Left ventricle myocardium inferior (tissue), 1 donor: ENCODE measurements around the gene PSMB7. TPM values are rescaled to one million over a fixed set of nuclear protein-coding genes. Genes with fewer than 3 reads are reported as not detected.

Source experiments
- DNase-seq: peaks from one replicate; pipeline ENCODE4 v3.0.0-alpha.2; 2020
- H3K27ac ChIP-seq: fragments of 200-600 bp; replicated peaks from 2 replicates; pipeline ENCODE4 v1.8.0; 2021
- H3K27me3 ChIP-seq: fragments of 200-600 bp; 2 replicates; pipeline ENCODE4 v1.8.0; 2021; ENCODE audit warnings: low read depth
- H3K36me3 ChIP-seq: fragments of 200-600 bp; 2 replicates; pipeline ENCODE4 v1.8.0; 2021
- H3K4me1 ChIP-seq: fragments of 200-600 bp; 2 replicates; pipeline ENCODE4 v1.8.0; 2021
- H3K4me3 ChIP-seq: fragments of 200-600 bp; 2 replicates; pipeline ENCODE4 v1.8.0; 2021; ENCODE audit warnings: mild to moderate bottlenecking, moderate library complexity
- H3K9me3 ChIP-seq: fragments of 200-600 bp; replicated peaks from 2 replicates; pipeline ENCODE4 v1.8.0; 2021
- CTCF ChIP-seq: fragments of 200-600 bp; IDR thresholded peaks from 2 replicates; pipeline ENCODE4 v1.8.0; 2021; ENCODE audit warnings: antibody characterized with exemption, mild to moderate bottlenecking, borderline replicate concordance
- intact Hi-C: fragments of 100-400 bp; cut with micrococcal nuclease; formaldehyde crosslinking; loops from one replicate; pipeline ENCODE4 v1.11.0; 2022
- total RNA-seq: library from RNA; stranded (reverse); fragmentation: NEBNext Ultra II Directional; extraction: Animal tissue kit (Norgen Biotek cat#: 25700); gene quantifications from one replicate; pipeline ENCODE4 v1.2.1, GENCODE V29; 2021
- donor health status: DM: no; HTN: yes; CAD: no; lungs with severe emphysema.

The PSMB7 gene
- total RNA-seq, 1 donor from 2014 or later = 159 TPM

DNA sequence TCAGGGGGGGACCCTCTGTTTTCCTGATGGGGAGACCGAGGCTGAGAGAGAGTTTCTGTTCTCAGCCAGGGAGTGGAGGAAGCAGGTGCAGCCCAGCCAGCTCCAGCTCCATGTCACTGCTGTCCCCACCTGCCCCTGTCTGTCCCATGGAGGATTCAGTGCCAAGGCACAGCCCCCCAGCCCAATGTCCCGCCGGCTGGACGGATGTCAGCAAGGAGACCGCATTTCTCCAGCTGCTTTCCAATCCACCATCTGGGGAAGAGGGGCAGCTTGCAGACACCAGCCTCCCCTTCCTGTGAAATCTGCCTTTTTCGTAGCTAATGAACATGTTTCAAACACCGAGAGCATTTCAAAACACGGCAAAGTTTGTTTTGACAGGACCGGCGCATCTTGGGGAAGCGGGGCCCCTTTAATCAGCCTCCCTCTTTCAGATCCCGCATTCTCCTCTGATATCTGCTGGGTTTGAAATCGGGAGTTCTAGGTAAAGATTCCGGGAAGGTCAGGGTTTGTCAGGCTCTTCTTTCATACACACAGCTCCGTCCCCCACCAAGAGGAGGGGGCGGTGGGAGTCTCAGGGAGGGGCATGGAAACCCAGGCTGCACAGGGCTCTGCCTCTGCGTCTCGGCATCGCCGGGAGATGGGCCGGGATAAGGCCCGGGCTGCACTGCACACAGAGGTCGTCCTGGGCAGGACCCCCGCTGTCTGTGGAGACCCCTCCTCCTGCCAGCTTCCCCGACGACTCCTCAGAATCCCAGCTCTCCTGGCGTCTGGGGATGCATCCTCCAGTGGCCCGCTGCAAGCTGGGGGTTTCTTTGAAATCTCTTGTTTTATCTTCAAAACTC lies 82.7 kb downstream of the PSMB7 start:
- no peak overlapping the region for H3K4me3 ChIP-seq
- H3K36me3 ChIP-seq = peaks cover 30% of the 10 kb centered on the region
- TF ChIP-seq CTCF = no peak
- H3K27me3 ChIP-seq = no peaks in the 10 kb centered on the region
- no peak overlapping the region for H3K27ac ChIP-seq
- DNase-seq = no peak
- intact Hi-C loops = no loop called here
- peaks cover 8% of the 10 kb centered on the region for H3K9me3 ChIP-seq
- no peaks in the 10 kb centered on the region for H3K4me1 ChIP-seq

GRCh38 chr9:124331580-124331979 lies 83.7 kb downstream of the PSMB7 start:
- no peak overlapping the region for H3K4me3 ChIP-seq
- intact Hi-C loops = no loop called here
- H3K4me1 ChIP-seq = no peaks in the 10 kb centered on the region
- H3K27me3 ChIP-seq = no peaks in the 10 kb centered on the region
- no peak for TF ChIP-seq CTCF
- H3K27ac ChIP-seq = no peak overlapping the region
- no peak for DNase-seq
- H3K9me3 ChIP-seq = no peaks in the 10 kb centered on the region
- peaks cover 28% of the 10 kb centered on the region for H3K36me3 ChIP-seq

- H3K4me3 ChIP-seq = no peak overlapping the region
- H3K27ac ChIP-seq = no peak overlapping the region
Measured at GRCh38 chr9:124330011-124330697, 85.1 kb downstream of the PSMB7 start.

DNA sequence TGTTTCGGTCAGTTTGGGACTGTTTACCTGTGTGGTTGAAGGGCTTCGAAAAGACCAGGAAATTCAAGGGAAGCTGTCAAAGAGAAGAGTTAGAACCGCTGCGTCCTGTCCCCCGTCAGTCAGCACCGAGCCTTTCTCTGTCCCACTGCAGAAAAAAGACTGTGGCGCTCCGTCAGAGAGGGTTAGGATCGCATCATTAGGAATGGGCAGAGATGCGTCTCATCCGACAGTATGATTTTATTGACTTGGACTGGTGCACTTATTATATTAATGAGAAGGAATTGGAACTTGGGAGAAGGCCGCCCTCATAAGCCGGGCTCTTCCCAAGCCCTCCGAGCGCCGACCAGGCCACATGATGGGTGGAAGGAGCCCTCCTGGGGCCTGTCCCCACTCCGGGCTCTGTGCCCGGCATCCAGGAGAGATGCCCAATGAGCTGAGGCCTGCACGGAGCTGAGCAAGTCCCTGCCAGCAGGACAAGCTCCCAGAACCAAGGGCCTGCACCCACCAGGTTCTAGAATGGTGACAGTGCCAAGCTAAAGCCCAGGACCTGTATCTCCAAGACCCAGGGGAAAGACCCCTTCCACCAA lies 85.9 kb downstream of the PSMB7 start:
- Histone ChIP-seq H3K4me3 (no peak overlapping the region), H3K27me3 (no peaks in the 10 kb centered on the region), H3K4me1 (no peaks in the 10 kb centered on the region), H3K36me3 (peaks cover 32% of the 10 kb centered on the region), H3K9me3 (no peaks in the 10 kb centered on the region), H3K27ac (no peak overlapping the region)
- intact Hi-C loops = no loop called here
- DNase-seq = no peak
- no peak for TF ChIP-seq CTCF

More at GRCh38 chr9:124330011-124330697, 85.1 kb downstream of the PSMB7 start:
- H3K9me3 ChIP-seq = no peaks in the 10 kb centered on the region
- H3K36me3 ChIP-seq = peaks cover 32% of the 10 kb centered on the region
- no peak for DNase-seq
- H3K27me3 ChIP-seq = no peaks in the 10 kb centered on the region
- H3K4me1 ChIP-seq = no peaks in the 10 kb centered on the region
- intact Hi-C loops = no loop called here
- no peak for TF ChIP-seq CTCF

DNA sequence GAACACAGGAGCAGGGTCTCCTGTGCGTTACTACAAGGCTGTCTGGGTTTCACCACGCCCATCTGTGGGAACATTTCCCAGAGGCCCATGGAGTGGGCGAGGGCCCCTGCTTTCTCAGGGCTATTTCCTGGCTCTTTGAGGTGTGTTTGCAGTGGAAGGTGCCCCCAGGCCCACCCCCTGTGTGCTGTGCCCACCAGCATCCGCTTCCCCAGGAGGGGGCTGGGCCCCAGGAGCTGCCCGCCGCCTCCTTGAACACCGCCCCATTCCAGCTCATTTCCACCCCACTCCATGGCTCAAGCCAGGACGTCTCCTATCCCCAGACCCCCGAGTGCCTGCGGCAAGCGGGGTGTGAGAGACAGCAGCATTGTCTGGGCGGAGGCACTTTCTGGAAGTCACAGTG lies 87.0 kb downstream of the PSMB7 start:
- no peak overlapping the region for H3K4me3 ChIP-seq
- no peak for DNase-seq
- intact Hi-C loops = no loop called here
- H3K27ac ChIP-seq = no peak overlapping the region
- peaks cover 32% of the 10 kb centered on the region for H3K36me3 ChIP-seq
- no peak for TF ChIP-seq CTCF
- H3K4me1 ChIP-seq = no peaks in the 10 kb centered on the region
- H3K27me3 ChIP-seq = no peaks in the 10 kb centered on the region
- H3K9me3 ChIP-seq = no peaks in the 10 kb centered on the region
